BJ (cell line): ENCODE data around the gene NPIPB5. TPM values are rescaled to one million over a fixed set of nuclear protein-coding genes. Genes with fewer than 3 reads are reported as not detected.
"Not testable (repeated sequence)": the region's sequence is repeated elsewhere in the genome, so short reads cannot be mapped to it uniquely, and the experiment has no call there.

Experiments
- CTCF ChIA-PET: fragments of 350-600 bp; formaldehyde crosslinking; extraction: SDS; loops from one replicate; lab custom pipeline; 2021; ENCODE audit warnings: antibody characterized with exemption, inconsistent platforms; lab: Yijun Ruan, JAX
- POLR2A ChIA-PET: fragments of 300-600 bp; sonication (Branson Sonifier 250); formaldehyde crosslinking; extraction: SDS; loops from one replicate; lab custom pipeline; 2021; ENCODE audit warnings: antibody characterized with exemption; lab: Charles Lee
- DNase-seq: peaks from one replicate; pipeline ENCODE4 v3.0.0-alpha.2; 2011; ENCODE audit warnings: low read depth
- H3K27me3 ChIP-seq: 2 replicates; pipeline ENCODE4 v1.6.0; 2011; ENCODE audit warnings: low read length; ENCODE audit not compliant: control insufficient read depth, insufficient read depth
- H3K36me3 ChIP-seq: 2 replicates; pipeline ENCODE4 v1.5.1; 2011; ENCODE audit warnings: low read length; ENCODE audit not compliant: control insufficient read depth, insufficient read depth
- H3K4me3 ChIP-seq: 2 replicates; pipeline ENCODE4 v1.5.1; 2011; ENCODE audit warnings: low read depth, mild to moderate bottlenecking, control low read depth, low read length
- polyA minus RNA-seq: library from RNA; depleted of rRNA, polyadenylated mRNA; stranded (reverse); fragments of >200 nt; gene quantifications from 2 replicates; pipeline ENCODE4 v1.2.3, GENCODE V29; 2011; rRNA and poly(A)+ RNA removed
- polyA plus RNA-seq: library from polyadenylated mRNA; depleted of rRNA; stranded (reverse); fragments of >200 nt; gene quantifications from 2 replicates; pipeline ENCODE4 v1.2.3, GENCODE V29; 2011; rRNA removed
- small RNA-seq: library from RNA; depleted of rRNA; stranded (forward); fragments of <200 nt; gene quantifications from one replicate; pipeline ENCODE3, GENCODE V24; 2012; ENCODE audit warnings: low replicate concordance, low read depth; ENCODE audit not compliant: insufficient read length

Gene NPIPB5
- polyA plus RNA-seq, result 19.9 and 24.6 TPM in 2 replicates
- 40.4 and 53.2 TPM in 2 replicates for polyA minus RNA-seq

- H3K36me3 ChIP-seq, DNase-seq, CTCF ChIA-PET, H3K4me3 ChIP-seq, POLR2A ChIA-PET, H3K27me3 ChIP-seq: not testable (repeated sequence)
These were observed at the start of gene NPIPB5 for GRCh38 chr16:22510591-22510990. Gene NPIPB5, plus strand, starts transcription at chr16:22510891. Its CDS starts 2,911 bp downstream, at chr16:22513802.

GRCh38 chr16:22468846-22469245 is 41.8 kb upstream of the NPIPB5 start:
- H3K4me3 ChIP-seq, DNase-seq, H3K36me3 ChIP-seq, POLR2A ChIA-PET, H3K27me3 ChIP-seq, CTCF ChIA-PET: not testable (repeated sequence)

DNA sequence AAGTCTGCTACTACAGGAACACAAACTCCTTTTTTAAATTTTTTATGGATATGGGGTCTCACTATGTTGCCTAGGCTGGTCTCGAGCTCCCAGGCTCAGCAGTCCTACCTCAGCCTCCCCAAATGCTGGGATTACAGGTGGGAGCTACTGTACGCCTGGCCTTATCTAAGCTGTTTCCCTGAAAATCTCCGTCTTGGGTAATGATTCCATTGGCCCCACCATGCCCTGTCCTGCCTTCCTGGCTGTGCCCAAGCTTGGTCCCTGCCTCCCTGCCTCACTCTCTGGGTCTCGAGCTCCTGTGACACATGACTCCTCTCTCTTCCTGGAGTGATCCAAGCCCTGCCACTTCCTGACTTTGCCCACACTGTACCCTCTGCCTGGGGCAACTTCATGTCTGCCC is 27.3 kb downstream of the NPIPB5 start:
- POLR2A ChIA-PET, CTCF ChIA-PET, H3K36me3 ChIP-seq, H3K4me3 ChIP-seq, DNase-seq, H3K27me3 ChIP-seq: not testable (repeated sequence)

DNA sequence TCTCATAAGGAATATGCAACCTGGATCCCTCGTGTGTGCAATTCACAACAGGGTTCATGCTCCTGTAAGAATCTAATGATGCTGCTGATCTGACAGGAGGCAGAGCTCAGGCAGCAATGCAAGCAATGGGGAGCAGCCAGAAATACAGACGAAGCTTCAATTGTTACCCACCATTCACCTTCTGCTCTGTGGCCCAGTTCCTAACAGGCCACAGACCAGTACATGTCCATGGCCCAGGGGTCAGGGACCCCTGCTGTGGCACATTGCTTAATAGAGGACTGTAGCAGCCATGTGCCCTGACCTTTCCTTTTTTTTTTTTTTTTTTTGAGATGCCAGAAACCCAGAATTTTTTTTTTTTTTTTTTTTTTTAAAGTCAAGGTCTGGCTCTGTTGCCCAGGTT is 34.1 kb downstream of the NPIPB5 start:
- DNase-seq, CTCF ChIA-PET, H3K27me3 ChIP-seq, H3K36me3 ChIP-seq, POLR2A ChIA-PET, H3K4me3 ChIP-seq: not testable (repeated sequence)

DNA sequence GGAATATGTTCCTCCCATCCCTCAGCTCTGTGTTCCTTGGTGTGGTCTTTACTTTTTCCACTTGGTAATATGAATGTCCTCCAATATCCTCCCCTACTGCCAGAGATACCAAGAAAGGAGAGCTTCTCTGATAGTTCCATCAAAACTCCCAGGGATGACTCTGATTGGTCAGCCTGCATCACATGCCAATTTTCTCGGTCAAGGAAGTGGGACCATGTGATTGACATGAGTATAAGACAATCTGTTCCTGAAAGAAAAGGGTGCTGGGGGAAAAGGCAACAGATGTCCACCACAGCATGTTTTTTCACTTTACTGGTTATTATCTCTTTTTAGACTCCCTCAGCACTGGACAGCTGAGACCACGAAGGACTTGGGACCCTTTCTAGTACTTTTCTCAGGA is 35.9 kb downstream of the NPIPB5 start:
- DNase-seq, H3K4me3 ChIP-seq, POLR2A ChIA-PET, H3K27me3 ChIP-seq, H3K36me3 ChIP-seq, CTCF ChIA-PET: not testable (repeated sequence)

DNA sequence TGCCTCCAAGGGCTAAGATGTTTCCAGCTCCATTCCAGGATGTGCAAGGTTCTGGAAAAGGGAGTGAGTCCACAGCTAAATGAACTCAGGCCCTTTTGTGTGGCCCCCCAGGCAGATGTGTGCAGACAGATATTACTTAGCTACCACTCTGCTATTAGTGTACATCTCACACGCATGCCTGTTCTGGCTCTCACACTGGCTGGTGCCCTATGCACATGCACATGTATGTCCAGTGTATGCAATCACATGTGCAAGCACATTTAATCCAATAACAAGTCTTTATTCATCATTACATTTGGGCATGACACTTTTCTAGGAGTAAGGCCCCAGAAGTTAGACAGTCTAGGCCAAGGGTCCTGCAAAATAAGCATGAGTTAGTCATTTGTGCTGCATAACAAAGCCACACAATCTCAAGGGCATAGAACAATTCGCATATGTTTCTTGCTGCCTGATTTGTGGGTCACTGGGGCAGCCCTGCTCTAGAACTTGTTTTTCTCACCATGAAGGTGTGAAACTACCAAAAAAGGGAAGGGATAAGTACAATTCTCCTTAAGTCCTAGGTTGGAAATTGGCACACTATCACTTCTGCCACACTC is 36.6 kb downstream of the NPIPB5 start:
- DNase-seq, H3K4me3 ChIP-seq, POLR2A ChIA-PET, CTCF ChIA-PET, H3K27me3 ChIP-seq, H3K36me3 ChIP-seq: not testable (repeated sequence)

DNA sequence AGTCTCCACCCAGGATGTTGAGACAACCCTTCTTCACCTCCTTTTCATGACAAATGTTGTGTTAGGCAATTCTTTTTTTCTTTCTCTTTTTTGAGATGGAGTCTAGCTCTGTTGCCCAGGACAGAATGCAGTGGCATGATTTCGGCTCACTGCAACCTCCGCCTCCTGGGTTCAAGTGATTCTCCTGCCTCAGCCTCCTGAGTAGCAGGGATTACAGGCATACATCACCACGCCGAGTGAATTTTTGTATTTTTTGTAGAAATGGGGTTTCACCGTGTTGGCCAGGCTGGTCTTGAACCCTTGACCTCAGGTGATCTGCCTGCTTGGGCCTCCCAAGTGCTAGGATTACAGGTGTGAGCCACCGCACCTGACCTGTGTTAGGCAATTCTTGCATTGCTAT is 39.2 kb downstream of the NPIPB5 start:
- H3K27me3 ChIP-seq, H3K36me3 ChIP-seq, H3K4me3 ChIP-seq, DNase-seq, CTCF ChIA-PET, POLR2A ChIA-PET: not testable (repeated sequence)

GRCh38 chr16:22551143-22551542 is 40.5 kb downstream of the NPIPB5 start:
- DNase-seq, H3K27me3 ChIP-seq, H3K4me3 ChIP-seq, H3K36me3 ChIP-seq, POLR2A ChIA-PET: not testable (repeated sequence)
- CTCF ChIA-PET, result interaction anchor here (0.6 kb wide), 1 partner anchor 69 kb away, joined by 3 read pairs; no protein-coding TSS in a partner anchor

DNA sequence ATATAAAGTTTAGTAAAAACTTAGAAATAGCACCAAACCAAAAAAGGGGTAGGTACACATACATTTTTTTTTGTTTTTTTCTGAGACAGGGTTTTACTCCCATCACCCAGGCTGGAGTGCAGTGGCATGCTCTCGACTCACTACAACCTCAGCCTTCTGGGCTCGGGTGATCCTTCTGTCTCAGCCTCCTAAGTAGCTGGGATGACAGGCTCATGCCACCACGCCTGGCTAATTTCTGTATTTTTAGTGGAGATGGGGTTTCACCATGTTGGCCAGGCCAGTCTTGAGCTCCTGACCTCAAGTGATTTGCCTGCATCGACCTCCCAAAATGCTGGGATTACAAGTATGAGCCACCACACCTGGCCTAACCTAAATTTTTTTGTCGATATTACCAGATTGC is 41.0 kb downstream of the NPIPB5 start:
- CTCF ChIA-PET, H3K36me3 ChIP-seq, H3K27me3 ChIP-seq, POLR2A ChIA-PET, DNase-seq, H3K4me3 ChIP-seq: not testable (repeated sequence)

DNA sequence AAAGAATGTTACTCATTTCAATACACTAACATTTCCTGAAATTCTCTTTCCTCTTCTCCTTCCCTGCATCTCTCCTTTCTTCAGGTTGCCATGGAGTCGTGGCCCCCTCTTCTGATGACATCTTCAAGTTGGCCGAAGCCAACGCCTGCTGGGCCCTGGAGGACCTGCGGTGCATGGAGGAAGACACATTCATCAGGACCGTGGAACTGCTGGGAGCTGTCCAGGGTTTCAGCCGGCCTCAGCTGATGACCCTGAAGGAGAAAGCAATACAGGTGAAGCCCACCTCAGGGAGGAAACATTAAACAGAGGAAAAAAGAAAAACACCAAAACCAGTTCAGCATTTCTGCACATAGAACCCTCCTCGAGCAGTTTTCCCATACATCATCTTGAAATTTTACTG is 46.1 kb downstream of the NPIPB5 start:
- H3K4me3 ChIP-seq, H3K36me3 ChIP-seq, DNase-seq, POLR2A ChIA-PET, H3K27me3 ChIP-seq, CTCF ChIA-PET: not testable (repeated sequence)

Small RNA genes within 50 kb of the gene (small RNA-seq; reads per million reads assigned to genes)
- not detected for gene AC106788.1

Other genes with a start within 250 kb of the NPIPB5 start
- gene POLR3E, start 213.5 kb upstream of the NPIPB5 start, polyA plus RNA-seq, result 36.6 and 60.9 TPM in 2 replicates
- 41.5 and 44.4 TPM in 2 replicates for gene CDR2, start 136.3 kb upstream of the NPIPB5 start, polyA plus RNA-seq